ENCODE data around the gene RAVER2. TPM values are rescaled to one million over a fixed set of nuclear protein-coding genes. Genes with fewer than 3 reads are reported as not detected.

Gene RAVER2
- total RNA-seq, 2 experiments from 2014 or later = 1.7 TPM

DNA sequence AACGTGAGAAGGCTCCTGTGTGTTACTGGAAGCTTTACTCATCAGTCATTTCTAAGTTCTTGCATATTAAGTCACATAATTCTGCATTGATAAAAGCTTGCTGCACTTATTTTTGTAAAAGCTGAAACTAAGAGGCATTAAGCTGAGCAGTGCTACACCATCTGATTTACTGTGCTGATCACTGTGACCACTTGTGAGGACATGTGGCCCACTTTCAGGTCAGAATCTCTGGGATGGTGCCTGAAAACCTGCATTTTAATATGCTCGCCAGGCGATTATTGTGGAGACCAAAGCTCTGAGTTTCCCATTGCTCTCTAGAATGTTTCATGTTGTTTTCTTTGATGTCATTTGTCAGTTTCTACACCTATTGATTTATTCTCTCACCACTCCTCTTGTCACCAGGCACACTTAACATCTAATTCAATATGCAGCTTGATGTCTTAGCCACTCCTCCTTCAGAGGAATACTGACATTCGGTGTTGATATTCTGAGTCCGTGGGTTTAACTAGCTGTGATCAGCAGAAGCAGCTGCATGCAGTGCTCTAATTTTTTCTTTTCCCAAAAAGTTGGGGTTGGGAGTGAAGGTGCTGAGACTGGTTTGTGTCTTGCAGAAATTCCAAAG, 85.3 kb downstream of the RAVER2 start:
- H3K4me1 Mint-ChIP-seq = peaks cover 41% of the 10 kb centered on the region
- H3K27ac Mint-ChIP-seq = peak overlapping the region; percentile 32
- CTCF ChIA-PET = interaction anchor here (0.9 to 1.7 kb wide), 2 partner anchors 10 to 15 kb away, joined by 3 to 5 read pairs; no protein-coding TSS in a partner anchor

DNA sequence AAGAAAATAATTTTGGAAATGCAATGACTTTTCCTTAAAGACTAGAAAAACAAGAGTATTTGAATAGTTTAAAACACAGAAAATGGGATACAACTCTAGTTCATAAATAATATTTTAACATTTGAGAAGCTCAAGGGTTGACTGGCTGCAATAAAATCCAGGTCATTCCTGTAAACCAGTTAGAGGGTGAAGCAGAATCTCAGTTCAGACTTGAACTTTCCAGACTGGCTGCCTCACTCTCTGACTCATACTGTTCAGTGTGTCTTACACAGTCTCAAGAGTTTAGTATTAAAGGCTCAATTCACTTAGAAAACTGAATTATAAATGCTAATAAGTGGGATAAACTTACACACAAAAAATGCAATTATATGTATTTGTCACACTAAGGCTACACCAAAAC, 89.9 kb downstream of the RAVER2 start:
- DNase-seq = no peak
- ChIA-PET CTCF (no interaction called here), POLR2A (no interaction called here)
- Mint-ChIP-seq H3K27ac (no peak overlapping the region), H3K4me1 (peaks cover 6% of the 10 kb centered on the region), H3K9me3 (no peaks in the 10 kb centered on the region), H3K27me3 (no peaks in the 10 kb centered on the region), H3K4me3 (no peak overlapping the region), H3K36me3 (ENCODE audit: low read depth) (peaks cover 61% of the 10 kb centered on the region)

More for the DNA sequence above, 85.3 kb downstream of the RAVER2 start:
- Mint-ChIP-seq H3K9me3 (no peaks in the 10 kb centered on the region), H3K27me3 (no peaks in the 10 kb centered on the region), H3K36me3 (ENCODE audit: low read depth) (peaks cover 31% of the 10 kb centered on the region), H3K4me3 (no peak overlapping the region)
- DNase-seq = no peak
- POLR2A ChIA-PET = no interaction called here

- Mint-ChIP-seq H3K27me3 (no peaks in the 10 kb centered on the region), H3K27ac (no peak overlapping the region), H3K4me1 (no peaks in the 10 kb centered on the region), H3K36me3 (ENCODE audit: low read depth) (peaks cover 72% of the 10 kb centered on the region), H3K9me3 (no peaks in the 10 kb centered on the region), H3K4me3 (no peak overlapping the region)
- ChIA-PET CTCF (interaction anchor here (0.6 kb wide), 1 partner anchor 803 kb away, joined by 3 read pairs; no protein-coding TSS in a partner anchor), POLR2A (no interaction called here)
- DNase-seq = no peak
Measured at GRCh38 chr1:64836802-64837201, 91.9 kb downstream of the RAVER2 start.

GRCh38 chr1:64838486-64838885, 93.6 kb downstream of the RAVER2 start:
- ChIA-PET POLR2A (no interaction called here), CTCF (interaction anchor here (0.6 kb wide), 1 partner anchor 213 kb away, joined by 4 read pairs; no protein-coding TSS in a partner anchor)
- no peak for DNase-seq
- Mint-ChIP-seq H3K9me3 (no peaks in the 10 kb centered on the region), H3K36me3 (ENCODE audit: low read depth) (peaks cover 68% of the 10 kb centered on the region), H3K27me3 (no peaks in the 10 kb centered on the region), H3K4me1 (no peaks in the 10 kb centered on the region), H3K4me3 (no peak overlapping the region), H3K27ac (no peak overlapping the region)

DNA sequence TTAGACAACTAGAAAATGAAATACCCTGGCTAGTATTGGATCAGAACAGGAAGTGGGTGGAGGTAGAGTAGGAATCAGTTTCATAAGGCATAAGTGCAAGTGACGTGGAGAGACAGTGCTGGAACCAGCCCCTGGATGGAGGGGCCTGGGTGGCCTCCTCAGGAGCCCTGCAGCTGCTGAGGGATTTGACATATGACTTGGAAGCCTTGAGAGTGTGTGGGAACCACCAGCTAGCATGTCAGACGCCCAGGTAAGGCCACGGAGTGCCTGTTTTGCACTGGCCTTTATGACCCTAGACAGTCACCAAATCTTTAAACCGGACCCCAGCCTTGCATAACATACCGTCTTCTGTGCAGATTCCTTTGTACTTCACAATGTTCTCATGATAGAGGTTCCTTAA, 94.4 kb downstream of the RAVER2 start:
- DNase-seq = no peak
- POLR2A ChIA-PET = no interaction called here
- Mint-ChIP-seq H3K27me3 (no peaks in the 10 kb centered on the region), H3K4me3 (no peak overlapping the region), H3K36me3 (ENCODE audit: low read depth) (peaks cover 68% of the 10 kb centered on the region), H3K9me3 (no peaks in the 10 kb centered on the region), H3K27ac (no peak overlapping the region), H3K4me1 (no peaks in the 10 kb centered on the region)
- CTCF ChIA-PET = interaction anchor here (2.2 kb wide), 1 partner anchor 9 kb away, joined by 5 read pairs; no protein-coding TSS in a partner anchor

- Mint-ChIP-seq H3K4me3 (no peak overlapping the region), H3K27me3 (no peaks in the 10 kb centered on the region), H3K27ac (no peak overlapping the region), H3K4me1 (no peaks in the 10 kb centered on the region), H3K9me3 (no peaks in the 10 kb centered on the region), H3K36me3 (ENCODE audit: low read depth) (peaks cover 70% of the 10 kb centered on the region)
- POLR2A ChIA-PET = no interaction called here
- CTCF ChIA-PET = interaction anchor here (2.2 kb wide), 1 partner anchor 10 kb away, joined by 5 read pairs; no protein-coding TSS in a partner anchor
- DNase-seq = no peak
Measured at GRCh38 chr1:64839732-64840405, 95.0 kb downstream of the RAVER2 start.

DNA sequence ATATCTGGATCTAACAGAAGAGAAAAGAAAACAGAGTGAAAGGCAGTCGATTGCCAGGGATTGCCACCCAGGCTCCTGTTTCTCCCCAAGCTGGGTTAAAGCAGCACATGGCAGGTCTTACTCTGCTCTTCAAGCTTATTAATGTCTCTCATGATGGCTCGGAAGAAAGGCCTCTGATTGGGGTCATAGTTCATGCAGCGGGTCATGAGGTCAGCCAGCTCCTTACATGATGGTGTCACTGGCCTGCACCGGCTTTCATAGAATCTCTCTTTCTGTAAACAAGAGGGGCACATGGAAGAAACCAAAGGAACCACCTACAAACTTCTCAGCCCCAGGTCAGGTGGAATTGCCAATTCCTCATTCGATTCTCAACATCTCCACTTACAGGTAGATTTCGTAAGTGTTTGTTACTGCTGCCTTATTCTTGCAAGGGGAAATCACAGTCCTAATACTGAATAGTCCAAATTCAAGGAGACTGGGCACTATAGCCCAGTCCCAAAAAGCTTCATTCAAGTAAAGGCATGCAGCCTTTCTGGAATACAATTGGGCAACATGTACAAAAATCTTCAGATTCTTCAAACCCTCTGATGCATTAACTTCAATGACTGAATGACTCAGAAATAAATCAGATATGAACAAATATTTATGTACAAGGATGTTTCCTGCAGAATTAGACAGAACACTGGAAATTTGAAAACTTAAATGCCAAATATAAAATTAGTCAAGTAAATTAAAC, 96.6 kb downstream of the RAVER2 start:
- Mint-ChIP-seq H3K4me3 (no peak overlapping the region), H3K9me3 (no peaks in the 10 kb centered on the region), H3K4me1 (no peaks in the 10 kb centered on the region), H3K27me3 (no peaks in the 10 kb centered on the region), H3K36me3 (ENCODE audit: low read depth) (peaks cover 72% of the 10 kb centered on the region), H3K27ac (no peak overlapping the region)
- no peak for DNase-seq
- POLR2A ChIA-PET = no interaction called here
- CTCF ChIA-PET = no interaction called here

DNA sequence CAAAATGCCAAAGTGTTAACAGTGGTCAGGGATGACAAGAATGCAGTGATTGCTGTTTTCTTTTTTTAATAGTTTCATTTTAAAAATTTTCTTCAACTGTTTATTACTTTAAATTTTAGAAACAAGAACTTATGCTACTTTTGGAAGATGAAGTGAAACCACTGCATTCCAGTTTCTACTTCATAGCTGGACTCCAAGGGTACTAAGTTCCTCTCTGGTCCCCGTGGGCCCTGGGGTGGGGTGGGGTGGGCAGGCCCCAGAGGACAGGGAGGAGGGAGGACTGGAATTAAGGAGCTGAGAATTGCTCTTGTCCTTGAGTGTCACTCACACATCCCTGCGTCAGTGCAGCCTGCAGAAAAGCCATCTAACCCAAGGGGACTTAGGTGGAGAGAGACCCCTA, 97.3 kb downstream of the RAVER2 start:
- no peak for DNase-seq
- H3K27me3 Mint-ChIP-seq = no peaks in the 10 kb centered on the region
- CTCF ChIA-PET = interaction anchor here (0.6 kb wide), 1 partner anchor 14 kb away, joined by 3 read pairs; no protein-coding TSS in a partner anchor
- H3K9me3 Mint-ChIP-seq = no peaks in the 10 kb centered on the region
- POLR2A ChIA-PET = no interaction called here
- H3K4me3 Mint-ChIP-seq = no peak overlapping the region
- no peak overlapping the region for H3K27ac Mint-ChIP-seq
- peaks cover 68% of the 10 kb centered on the region for H3K36me3 Mint-ChIP-seq (ENCODE audit: low read depth)
- H3K4me1 Mint-ChIP-seq = no peaks in the 10 kb centered on the region

DNA sequence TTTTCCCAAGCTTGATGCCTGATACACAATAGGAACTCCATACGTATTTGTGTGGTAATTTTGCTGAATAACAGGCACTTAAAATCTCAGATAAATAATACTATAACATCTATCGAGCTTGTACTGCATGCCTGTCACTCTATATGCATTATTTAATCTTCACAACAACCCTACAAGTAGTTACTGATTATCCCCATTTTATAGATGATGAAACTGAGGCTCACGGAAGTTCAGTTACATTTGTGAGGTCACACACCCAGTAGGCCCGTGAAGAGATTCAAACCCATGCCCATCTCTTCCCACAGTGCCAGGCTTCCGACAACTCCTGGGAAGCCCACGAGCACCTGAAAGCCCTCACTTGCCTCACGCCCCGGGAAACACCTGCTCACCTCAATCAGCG, 98.8 kb downstream of the RAVER2 start:
- Mint-ChIP-seq H3K27me3 (no peaks in the 10 kb centered on the region), H3K36me3 (ENCODE audit: low read depth) (peaks cover 57% of the 10 kb centered on the region), H3K4me3 (no peak overlapping the region), H3K27ac (no peak overlapping the region), H3K9me3 (no peaks in the 10 kb centered on the region), H3K4me1 (no peaks in the 10 kb centered on the region)
- POLR2A ChIA-PET = no interaction called here
- CTCF ChIA-PET = no interaction called here
- DNase-seq = no peak

DNA sequence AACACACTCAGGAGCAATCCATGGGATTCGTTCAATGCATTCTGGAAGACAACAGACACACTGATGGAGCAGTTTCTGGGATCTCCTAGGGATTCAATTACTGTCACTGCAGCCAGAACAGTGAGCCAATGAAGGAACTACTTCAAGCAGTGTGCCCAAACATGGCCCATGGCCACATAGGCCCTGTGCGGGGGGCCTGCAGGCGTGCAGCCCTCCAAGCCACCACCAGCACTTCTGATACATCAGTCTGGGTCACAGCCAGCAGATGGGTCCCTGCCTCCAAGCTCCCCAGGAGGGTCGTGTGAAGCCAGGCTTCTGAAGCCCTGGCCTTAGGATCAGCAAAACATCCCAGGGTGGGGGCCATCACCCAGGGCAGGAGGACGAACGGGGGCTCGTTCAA, 99.3 kb downstream of the RAVER2 start:
- H3K27me3 Mint-ChIP-seq = no peaks in the 10 kb centered on the region
- H3K4me1 Mint-ChIP-seq = no peaks in the 10 kb centered on the region
- H3K36me3 Mint-ChIP-seq (ENCODE audit: low read depth) = peaks cover 55% of the 10 kb centered on the region
- DNase-seq = no peak
- CTCF ChIA-PET = no interaction called here
- H3K4me3 Mint-ChIP-seq = no peak overlapping the region
- no peak overlapping the region for H3K27ac Mint-ChIP-seq
- H3K9me3 Mint-ChIP-seq = no peaks in the 10 kb centered on the region
- POLR2A ChIA-PET = no interaction called here

DNA sequence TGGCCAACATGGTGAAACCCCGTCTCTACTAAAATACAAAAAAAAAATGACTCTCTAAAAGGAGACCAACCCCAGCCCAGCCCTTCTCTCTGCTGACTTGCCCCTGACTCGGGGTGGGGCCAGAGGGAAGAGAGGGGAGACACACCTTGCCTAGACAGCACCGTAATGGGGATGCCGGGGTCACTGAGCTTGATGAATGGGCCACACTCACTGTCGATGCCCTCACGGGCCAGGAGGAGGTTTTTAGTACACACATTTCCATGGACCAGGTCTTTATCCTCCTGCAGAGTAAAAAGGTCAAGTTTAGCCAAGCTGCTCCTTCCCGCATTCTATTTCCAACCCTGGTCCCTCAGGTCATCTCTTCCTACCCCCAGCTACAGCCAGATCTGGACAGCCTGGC, 99.7 kb downstream of the RAVER2 start:
- ChIA-PET POLR2A (no interaction called here), CTCF (no interaction called here)
- no peak overlapping the region for H3K27ac Mint-ChIP-seq
- H3K9me3 Mint-ChIP-seq = no peaks in the 10 kb centered on the region
- no peak for DNase-seq
- H3K4me3 Mint-ChIP-seq = no peak overlapping the region
- H3K4me1 Mint-ChIP-seq = no peaks in the 10 kb centered on the region
- no peaks in the 10 kb centered on the region for H3K27me3 Mint-ChIP-seq
- peaks cover 53% of the 10 kb centered on the region for H3K36me3 Mint-ChIP-seq (ENCODE audit: low read depth)

GRCh38 chr1:64845831-64846425, 101.1 kb downstream of the RAVER2 start:
- Mint-ChIP-seq H3K9me3 (no peaks in the 10 kb centered on the region), H3K4me3 (no peak overlapping the region), H3K27me3 (no peaks in the 10 kb centered on the region), H3K27ac (peak overlapping the region; percentile 25), H3K4me1 (no peaks in the 10 kb centered on the region), H3K36me3 (ENCODE audit: low read depth) (peaks cover 50% of the 10 kb centered on the region)
- CTCF ChIA-PET = interaction anchor here (1.0 kb wide), 1 partner anchor 16 kb away, joined by 3 read pairs; no protein-coding TSS in a partner anchor
- DNase-seq = no peak
- POLR2A ChIA-PET = no interaction called here

All from activated CD4-positive, alpha-beta T cell treated with anti-CD3 and anti-CD28 coated beads, Interleukin-2, amount 10 ng/mL, durations not matched to agents 7 days and 5 days (primary cell).